Stromal cell of bone marrow (primary cell): ENCODE measurements around the gene BHLHA15.
"Not testable (repeated sequence)": the region's sequence is repeated elsewhere in the genome, so short reads cannot be mapped to it uniquely, and the experiment has no call there.

ENCODE experiments used
- DNase-seq: peaks from one replicate; pipeline ENCODE4 v3.0.0-alpha.2; 2012; ENCODE audit warnings: low read depth

The BHLHA15 gene

GRCh38 chr7:98210513-98211220 is 572 bp upstream of the BHLHA15 start:
- DNase-seq, result no peak

- DNase-seq, result no peak
Observed at GRCh38 chr7:98211676-98212531, 665 bp downstream of the BHLHA15 start.

- no peak for DNase-seq
Observed at GRCh38 chr7:98212532-98213041, 1.3 kb downstream of the BHLHA15 start.

- no peak for DNase-seq
Observed at GRCh38 chr7:98213296-98213887, 2.2 kb downstream of the BHLHA15 start.

- DNase-seq, result no peak
Observed at GRCh38 chr7:98213888-98214810, 2.9 kb downstream of the BHLHA15 start.

- no peak for DNase-seq
Observed at GRCh38 chr7:98214811-98215321, 3.6 kb downstream of the BHLHA15 start.

GRCh38 chr7:98215561-98216495 is 4.6 kb downstream of the BHLHA15 start:
- DNase-seq, result no peak

GRCh38 chr7:98216941-98217622 is 5.8 kb downstream of the BHLHA15 start:
- DNase-seq, result no peak

- DNase-seq, result no peak
Observed at GRCh38 chr7:98217623-98218582, 6.7 kb downstream of the BHLHA15 start.

- not testable (repeated sequence) for DNase-seq
Observed at GRCh38 chr7:98219382-98219781, 8.1 kb downstream of the BHLHA15 start.

- no peak for DNase-seq
Observed at GRCh38 chr7:98221611-98222532, 10.6 kb downstream of the BHLHA15 start.

- DNase-seq, result no peak
Observed at GRCh38 chr7:98222533-98223195, 11.4 kb downstream of the BHLHA15 start.

- no peak for DNase-seq
Observed at GRCh38 chr7:98223351-98223897, 12.2 kb downstream of the BHLHA15 start.

GRCh38 chr7:98223898-98224700 is 12.9 kb downstream of the BHLHA15 start:
- no peak for DNase-seq

GRCh38 chr7:98224701-98225181 is 13.5 kb downstream of the BHLHA15 start:
- no peak for DNase-seq
